ENCODE data around the gene STX11.
"Not testable (repeated sequence)": the region's sequence is repeated elsewhere in the genome, so short reads cannot be mapped to it uniquely, and the experiment has no call there.

The STX11 gene

GRCh38 chr6:144131248-144131709 lies 19.0 kb upstream of the STX11 start:
- DNase-seq, result no peak
- no peak overlapping the region for H3K4me2 ChIP-seq (ENCODE audit: insufficient read depth, low read length)

GRCh38 chr6:144132167-144132690 lies 18.1 kb upstream of the STX11 start:
- H3K9ac ChIP-seq (ENCODE audit: low read depth, low read length); H3K9me3 ChIP-seq (ENCODE audit: insufficient read depth, low read length, severe bottlenecking); ATAC-seq (ENCODE audit: insufficient read depth, low read depth): not testable (repeated sequence)

More at GRCh38 chr6:144131248-144131709, 19.0 kb upstream of the STX11 start:
- no peak for ATAC-seq (ENCODE audit: insufficient read depth, low read depth)
- Histone ChIP-seq H3K27ac (ENCODE audit: low read length) (no peak overlapping the region), H3K79me2 (ENCODE audit: insufficient read depth, low read length) (no peaks in the 10 kb centered on the region), H4K20me1 (ENCODE audit: insufficient read depth, low read length) (no peaks in the 10 kb centered on the region), H3K4me3 (ENCODE audit: low read depth in 1 of 2, low read length in 2 of 2) (no peak overlapping the region), H3K4me1 (ENCODE audit: insufficient read depth, low read length) (no peaks in the 10 kb centered on the region), H2AFZ (ENCODE audit: low read depth, low read length) (no peak overlapping the region), H3K9ac (ENCODE audit: low read depth, low read length) (no peak overlapping the region), H3K36me3 (ENCODE audit: insufficient read depth, low read length) (no peaks in the 10 kb centered on the region), H3K27me3 (ENCODE audit: insufficient read depth, low read length, poor library complexity) (peaks cover 3% of the 10 kb centered on the region), H3K9me3 (ENCODE audit: insufficient read depth, low read length, severe bottlenecking) (no peaks in the 10 kb centered on the region)
- TF ChIP-seq CTCF (IDR thresholded peaks at IDR 0.05; ENCODE audit: borderline replicate concordance, extremely low read depth, low read length, poor library complexity, severe bottlenecking), result no peak
- TF ChIP-seq EZH2 (IDR thresholded peaks at IDR 0.05; ENCODE audit: borderline replicate concordance, low read depth, low read length, severe bottlenecking), result no peak

GRCh38 chr6:144133225-144133821 lies 17.0 kb upstream of the STX11 start:
- Histone ChIP-seq H3K4me3 (ENCODE audit: low read depth in 1 of 2, low read length in 2 of 2) (no peak overlapping the region), H3K4me2 (ENCODE audit: insufficient read depth, low read length) (no peak overlapping the region), H3K9ac (ENCODE audit: low read depth, low read length) (no peak overlapping the region), H3K27me3 (ENCODE audit: insufficient read depth, low read length, poor library complexity) (peaks cover 3% of the 10 kb centered on the region), H3K79me2 (ENCODE audit: insufficient read depth, low read length) (no peaks in the 10 kb centered on the region), H2AFZ (ENCODE audit: low read depth, low read length) (no peak overlapping the region), H3K27ac (ENCODE audit: low read length) (no peak overlapping the region), H3K36me3 (ENCODE audit: insufficient read depth, low read length) (no peaks in the 10 kb centered on the region), H3K9me3 (ENCODE audit: insufficient read depth, low read length, severe bottlenecking) (no peaks in the 10 kb centered on the region), H3K4me1 (ENCODE audit: insufficient read depth, low read length) (no peaks in the 10 kb centered on the region), H4K20me1 (ENCODE audit: insufficient read depth, low read length) (no peaks in the 10 kb centered on the region)
- no peak for ATAC-seq (ENCODE audit: insufficient read depth, low read depth)
- no peak for TF ChIP-seq CTCF (IDR thresholded peaks at IDR 0.05; ENCODE audit: borderline replicate concordance, extremely low read depth, low read length, poor library complexity, severe bottlenecking)
- no peak for TF ChIP-seq EZH2 (IDR thresholded peaks at IDR 0.05; ENCODE audit: borderline replicate concordance, low read depth, low read length, severe bottlenecking)
- no peak for DNase-seq

More at GRCh38 chr6:144132167-144132690, 18.1 kb upstream of the STX11 start:
- not testable (repeated sequence) for H3K4me1 ChIP-seq (ENCODE audit: insufficient read depth, low read length); H3K27me3 ChIP-seq (ENCODE audit: insufficient read depth, low read length, poor library complexity); H3K4me3 ChIP-seq (ENCODE audit: low read depth in 1 of 2, low read length in 2 of 2); H2AFZ ChIP-seq (ENCODE audit: low read depth, low read length); DNase-seq; H3K36me3 ChIP-seq (ENCODE audit: insufficient read depth, low read length); H3K4me2 ChIP-seq (ENCODE audit: insufficient read depth, low read length); H3K79me2 ChIP-seq (ENCODE audit: insufficient read depth, low read length); H3K27ac ChIP-seq (ENCODE audit: low read length); H4K20me1 ChIP-seq (ENCODE audit: insufficient read depth, low read length)

- no peaks in the 10 kb centered on the region for H3K4me1 ChIP-seq (ENCODE audit: insufficient read depth, low read length)
- TF ChIP-seq CTCF (IDR thresholded peaks at IDR 0.05; ENCODE audit: borderline replicate concordance, extremely low read depth, low read length, poor library complexity, severe bottlenecking) (no peak), EZH2 (IDR thresholded peaks at IDR 0.05; ENCODE audit: borderline replicate concordance, low read depth, low read length, severe bottlenecking) (no peak)
- H3K79me2 ChIP-seq (ENCODE audit: insufficient read depth, low read length), result no peaks in the 10 kb centered on the region
- no peaks in the 10 kb centered on the region for H4K20me1 ChIP-seq (ENCODE audit: insufficient read depth, low read length)
- no peak for DNase-seq
- H3K4me3 ChIP-seq (ENCODE audit: low read depth in 1 of 2, low read length in 2 of 2), result no peak overlapping the region
- H3K9ac ChIP-seq (ENCODE audit: low read depth, low read length), result no peak overlapping the region
- H3K9me3 ChIP-seq (ENCODE audit: insufficient read depth, low read length, severe bottlenecking), result no peaks in the 10 kb centered on the region
- no peak overlapping the region for H3K4me2 ChIP-seq (ENCODE audit: insufficient read depth, low read length)
- no peak overlapping the region for H3K27ac ChIP-seq (ENCODE audit: low read length)
- H3K36me3 ChIP-seq (ENCODE audit: insufficient read depth, low read length), result no peaks in the 10 kb centered on the region
- no peak for ATAC-seq (ENCODE audit: insufficient read depth, low read depth)
- H2AFZ ChIP-seq (ENCODE audit: low read depth, low read length), result no peak overlapping the region
- peaks cover 3% of the 10 kb centered on the region for H3K27me3 ChIP-seq (ENCODE audit: insufficient read depth, low read length, poor library complexity)
These were observed 16.1 kb upstream of the STX11 start for GRCh38 chr6:144134176-144134575.

Data from DND-41 (cell line).